Spleen (tissue), 7 donors: ENCODE results near the gene SSU72.

Source experiments
- POLR2A ChIP-seq, 3 donors: fragments of 450-650 bp; IDR thresholded peaks; one replicate each; pipeline ENCODE4 v1.5.1; 2017; ENCODE audit warnings: antibody characterized with exemption in 3 of 3, mild to moderate bottlenecking in 1 of 3
- TF ChIP-seq, protein P1 (sequence below), 11 experiments: fragments of 200-600 bp in 7 of 11; fragments of 450-650 bp in 4 of 11; sonication (generic) in 4 of 11; IDR thresholded peaks in 8 of 11; conservative IDR thresholded peaks in 3 of 11; 1 replicate in 7 of 11; 2 replicates in 4 of 11; pipeline versions ENCODE4 v1.4.0 to v1.8.0; 2016 to 2021; ENCODE audit warnings: antibody characterized with exemption in 11 of 11, inconsistent platforms in 4 of 11, mild to moderate bottlenecking in 1 of 11
- donor health status: DM: no; HTN: no; CAD: no; lungs with moderate emphysema.
- donor health status: DM: no; HTN: no; CAD: no.
- donor health status: DM: no; HTN: no; CAD: no.

DNA sequence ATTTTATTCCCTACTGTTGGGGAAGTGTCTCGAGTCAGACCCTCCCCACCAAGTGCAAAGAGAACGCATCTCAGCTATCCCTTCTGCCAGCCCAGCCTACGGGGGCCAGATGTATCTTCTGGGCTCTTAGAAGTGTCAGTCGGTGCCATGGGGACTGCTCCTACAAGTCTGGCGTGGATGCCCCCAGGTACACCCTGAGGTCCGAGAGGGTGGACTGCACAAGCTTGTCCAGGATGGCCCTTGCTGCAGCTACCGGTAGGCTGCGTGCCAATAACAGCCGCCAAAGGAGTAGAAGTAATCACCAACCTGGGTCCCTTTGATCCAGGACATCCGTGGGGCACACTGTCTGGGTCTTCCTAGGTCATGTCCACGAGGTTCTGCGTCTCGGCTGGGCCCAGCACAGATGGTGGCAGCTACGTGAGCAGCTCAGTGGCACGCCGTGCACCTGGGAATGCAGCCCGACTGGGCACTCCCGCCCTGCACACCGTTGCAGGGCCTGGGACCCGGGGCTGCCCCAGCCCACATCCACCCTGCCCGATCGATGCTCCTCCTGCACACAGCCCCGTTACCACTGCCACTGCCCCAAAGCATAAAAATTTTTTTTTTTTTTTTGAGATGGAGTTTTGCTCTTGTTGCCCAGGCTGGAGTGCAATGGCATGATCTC is 8.8 kb upstream of the SSU72 start:
- TF ChIP-seq, protein P1, sequence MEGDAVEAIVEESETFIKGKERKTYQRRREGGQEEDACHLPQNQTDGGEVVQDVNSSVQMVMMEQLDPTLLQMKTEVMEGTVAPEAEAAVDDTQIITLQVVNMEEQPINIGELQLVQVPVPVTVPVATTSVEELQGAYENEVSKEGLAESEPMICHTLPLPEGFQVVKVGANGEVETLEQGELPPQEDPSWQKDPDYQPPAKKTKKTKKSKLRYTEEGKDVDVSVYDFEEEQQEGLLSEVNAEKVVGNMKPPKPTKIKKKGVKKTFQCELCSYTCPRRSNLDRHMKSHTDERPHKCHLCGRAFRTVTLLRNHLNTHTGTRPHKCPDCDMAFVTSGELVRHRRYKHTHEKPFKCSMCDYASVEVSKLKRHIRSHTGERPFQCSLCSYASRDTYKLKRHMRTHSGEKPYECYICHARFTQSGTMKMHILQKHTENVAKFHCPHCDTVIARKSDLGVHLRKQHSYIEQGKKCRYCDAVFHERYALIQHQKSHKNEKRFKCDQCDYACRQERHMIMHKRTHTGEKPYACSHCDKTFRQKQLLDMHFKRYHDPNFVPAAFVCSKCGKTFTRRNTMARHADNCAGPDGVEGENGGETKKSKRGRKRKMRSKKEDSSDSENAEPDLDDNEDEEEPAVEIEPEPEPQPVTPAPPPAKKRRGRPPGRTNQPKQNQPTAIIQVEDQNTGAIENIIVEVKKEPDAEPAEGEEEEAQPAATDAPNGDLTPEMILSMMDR (IDR thresholded peaks at IDR 0.05 in 8 of 11, conservative IDR thresholded peaks at IDR 0.05 in 3 of 11): no peak
- TF ChIP-seq POLR2A (IDR thresholded peaks at IDR 0.05): no peak
